K562 (cell line): ENCODE results near the gene MKNK2. TPM values are rescaled to one million over a fixed set of nuclear protein-coding genes. Genes with fewer than 3 reads are reported as not detected.

ENCODE experiments used
- BRD4 ChIP-seq: fragments of 200-600 bp; sonication (generic); IDR thresholded peaks from 2 replicates; pipeline ENCODE4 v1.6.1; 2017; ENCODE audit warnings: inconsistent platforms
- CBX3 ChIP-seq, 2 experiments: IDR thresholded peaks; 1 replicate in 1 of 2; 2 replicates in 1 of 2; pipeline ENCODE4 v1.6.1; 2012; ENCODE audit warnings: inconsistent platforms in 2 of 2, low read length in 2 of 2, borderline replicate concordance in 1 of 2, control low read depth in 1 of 2
- DDX20 ChIP-seq: fragments of 450-650 bp; IDR thresholded peaks from 2 replicates; pipeline ENCODE4 v1.6.1; 2016; ENCODE audit warnings: missing genetic modification characterization, low read depth, mild to moderate bottlenecking, missing compliant biosample characterization, moderate library complexity
- ESRRA ChIP-seq: fragments of 450-650 bp; IDR thresholded peaks from 2 replicates; pipeline ENCODE4 v1.6.1; 2014; ENCODE audit warnings: low read depth, mild to moderate bottlenecking, moderate library complexity, borderline replicate concordance
- HMGN3 ChIP-seq: IDR thresholded peaks from 2 replicates; pipeline ENCODE4 v1.6.1; 2011; ENCODE audit warnings: borderline replicate concordance, low read depth, mild to moderate bottlenecking, mixed read lengths, low read length; ENCODE audit not compliant: insufficient read length; ENCODE audit errors: extremely low read depth
- HOMEZ ChIP-seq: fragments of 250-450 bp; sonication (Bioruptor Pico); IDR thresholded peaks from 2 replicates; pipeline ENCODE4 v1.4.0; 2020; ENCODE audit warnings: mild to moderate bottlenecking, moderate library complexity
- IRF9 ChIP-seq: fragments of 450-650 bp; IDR thresholded peaks from 2 replicates; pipeline ENCODE4 v1.6.1; 2016; ENCODE audit warnings: missing biosample characterization, missing genetic modification characterization
- KDM5B ChIP-seq: fragments of 200-600 bp; sonication (generic); IDR thresholded peaks from 2 replicates; pipeline ENCODE4 v1.6.1; 2012; ENCODE audit warnings: low read depth, mild to moderate bottlenecking, moderate library complexity, low read length, control low read depth, inconsistent platforms; ENCODE audit not compliant: insufficient replicate concordance
- MAFK ChIP-seq: IDR thresholded peaks from 2 replicates; pipeline ENCODE4 v1.6.1; 2011; ENCODE audit warnings: low read length, improper control_type of control experiment
- MEF2D ChIP-seq: conservative IDR thresholded peaks from 2 replicates; pipeline ENCODE4 v1.6.1; 2016; ENCODE audit warnings: low read depth, missing genetic modification characterization, missing compliant biosample characterization
- MYBL2 ChIP-seq, 2 experiments: fragments of 450-650 bp in 1 of 2; sonication (generic) in 1 of 2; formaldehyde crosslinking in 1 of 2; IDR thresholded peaks; 2 replicates each; pipeline versions ENCODE4 v1.6.1 to v1.8.1; 2017 to 2022; ENCODE audit warnings: borderline replicate concordance in 1 of 2, inconsistent platforms in 1 of 2, low read depth in 1 of 2, mild to moderate bottlenecking in 1 of 2, missing genetic modification reagents in 1 of 2, moderate library complexity in 1 of 2
- PHF20 ChIP-seq: fragments of 450-650 bp; IDR thresholded peaks from 2 replicates; pipeline ENCODE4 v1.6.1; 2018; ENCODE audit not compliant: partially characterized antibody
- POLR3G ChIP-seq: IDR thresholded peaks from 2 replicates; pipeline ENCODE4 v1.6.1; 2011; ENCODE audit not compliant: insufficient read length, insufficient replicate concordance; ENCODE audit errors: extremely low read depth
- SMARCA4 ChIP-seq: fragments of 450-650 bp; IDR thresholded peaks from 2 replicates; pipeline ENCODE4 v1.6.1; 2016
- SREBF1 ChIP-seq: fragments of 150-350 bp; IDR thresholded peaks from 2 replicates; pipeline ENCODE4 v1.6.1; 2014; ENCODE audit warnings: antibody characterized with exemption, low read depth, low read length, borderline replicate concordance
- SRF ChIP-seq, 2 experiments: fragments of 250-450, 450-650 bp in 1 of 2; sonication (Bioruptor Pico) in 1 of 2; sonication (generic) in 1 of 2; formaldehyde crosslinking; IDR thresholded peaks; 2 replicates each; pipeline versions ENCODE4 v1.5.0 to v1.5.1; 2020 to 2022; ENCODE audit warnings: mild to moderate bottlenecking in 1 of 2, missing genetic modification reagents in 1 of 2
- TAF15 ChIP-seq: fragments of 200-400 bp; formaldehyde crosslinking; IDR thresholded peaks from 2 replicates; pipeline ENCODE4 v1.6.1; 2017; ENCODE audit warnings: mild to moderate bottlenecking, low read depth, low read length, moderate library complexity
- USF2 ChIP-seq: sonication (generic); formaldehyde crosslinking; IDR thresholded peaks from 2 replicates; pipeline ENCODE4 v1.5.0; 2020; ENCODE audit warnings: missing genetic modification reagents
- ZFPM2 ChIP-seq: fragments of 250-450 bp; sonication (Bioruptor Pico); IDR thresholded peaks from 2 replicates; pipeline ENCODE4 v1.5.1; 2022; ENCODE audit warnings: mild to moderate bottlenecking
- ZKSCAN8 ChIP-seq: fragments of 200-800 bp; sonication (Bioruptor generic); IDR thresholded peaks from 2 replicates; pipeline ENCODE4 v1.6.1; 2016; ENCODE audit warnings: missing genetic modification characterization, missing compliant biosample characterization
- ZNF274 ChIP-seq: IDR thresholded peaks from 2 replicates; pipeline ENCODE4 v1.6.1; 2011; ENCODE audit warnings: low read depth, mild to moderate bottlenecking, low read length, moderate library complexity, borderline replicate concordance
- ZNF764 ChIP-seq: fragments of 250-450 bp; sonication (Bioruptor Pico); IDR thresholded peaks from 2 replicates; pipeline ENCODE4 v1.4.0; 2020; ENCODE audit warnings: low read depth, mild to moderate bottlenecking, moderate library complexity
- polyA plus RNA-seq, 8 experiments: library from polyadenylated mRNA; depleted of rRNA in 4 of 8; stranded (reverse) in 5 of 8; unstranded in 3 of 8; fragments of >200 nt; fragmentation: Nextera tagmentation in 2 of 8; fragmentation: Illumina TruSeq in 1 of 8; extraction: Ambion mirVana in 2 of 8; extraction: Trizol in 1 of 8; gene quantifications; 2 replicates each; pipeline versions ENCODE4 v1.2.1 to v1.2.3, GENCODE V29; 2011 to 2014; ENCODE audit warnings: inconsistent platforms in 1 of 8, missing spikeins in 1 of 8
- total RNA-seq, 7 experiments: library from RNA; depleted of rRNA in 6 of 7; stranded (reverse); fragments of >200 nt in 6 of 7; fragmentation: Illumina TruSeq in 2 of 7; extraction: Trizol in 2 of 7; gene quantifications; 2 replicates each; pipeline versions ENCODE4 v1.2.1 to v1.2.3, GENCODE V29; 2011 to 2021; ENCODE audit warnings: low replicate concordance in 1 of 7

MKNK2 gene
- total and polyA plus RNA-seq, 9 of the 15 experiments (the other 6 are each of a cell fraction or from before 2014, with no cell fraction given), result 5.1 to 191 (median 51.9) TPM

- TF ChIP-seq IRF9 (tag) (peak; percentile 88), BRD4 (peak; percentile 91; the same call in 1 of the 2 replicates), KDM5B (peak; percentile 76), SMARCA4 (peak; percentile 80; the same call in 1 of the 2 replicates), MYBL2 (IDR thresholded peaks at IDR 0.05; ENCODE audit: low read depth) (no peak), MYBL2 (CRISPR knock-in tag; IDR thresholded peaks at IDR 0.05; ENCODE audit: borderline replicate concordance) (no peak), PHF20 (no peak), CBX3 (IDR thresholded peaks at IDR 0.05; ENCODE audit: borderline replicate concordance in 1 of 2, low read length in 2 of 2) (peak in 1 of 2 experiments; percentile 50; a peak in 2 of 3 replicates), TAF15 (no peak), MAFK (no peak), HOMEZ (CRISPR knock-in tag) (peak; percentile 65; the same call in 1 of the 2 replicates), ZNF764 (0 out of 2 replicates have a peak, but pooled peaks have one; percentile 45), DDX20 (tag) (no peak; the same call in 1 of the 2 replicates), ZNF274 (no peak), MEF2D (peak; percentile 84), SRF (CRISPR knock-in tag; IDR thresholded peaks at IDR 0.05) (peak; percentile 51 to 60; a peak in 1 of 4 replicates), ESRRA (peak; percentile 74), POLR3G (no peak), ZFPM2 (peak; percentile 50; the same call in 1 of the 2 replicates), ZKSCAN8 (CRISPR knock-in tag) (peak; percentile 15; the same call in 1 of the 2 replicates), SREBF1 (peak; percentile 92), USF2 (CRISPR knock-in tag) (no peak; the same call in 1 of the 2 replicates), HMGN3 (peak; percentile 95)
These were observed 8.6 kb upstream of the MKNK2 start (continued) for GRCh38 chr19:2059422-2060201.
